GM23338 (cell line): ENCODE results near the gene PA2G4. TPM values are rescaled to one million over a fixed set of nuclear protein-coding genes. Genes with fewer than 3 reads are reported as not detected.

Experiments
- ATAC-seq: fragments of 200-7000 bp; cut with Tn5 transposase; 3 replicates; pipeline ENCODE4 v1.9.1; 2020
- DNase-seq: peaks from one replicate; pipeline ENCODE4 v3.0.0-alpha.2; 2015; ENCODE audit warnings: low spot score
- H2AFZ ChIP-seq: fragments of 200-600 bp; sonication (generic); 2 replicates; pipeline ENCODE4 v1.8.0; 2016; ENCODE audit warnings: antibody characterized with exemption, mild to moderate bottlenecking, moderate library complexity
- H3F3A ChIP-seq: fragments of 200-600 bp; sonication (generic); replicated peaks from 2 replicates; pipeline ENCODE4 v1.8.0; 2017; ENCODE audit warnings: antibody characterized with exemption, mixed run types, low read depth
- H3K27ac ChIP-seq: fragments of 200-600 bp; sonication (generic); 2 replicates; pipeline ENCODE4 v1.6.1; 2016; ENCODE audit warnings: low read depth
- H3K27me3 ChIP-seq: fragments of 200-600 bp; sonication (generic); 2 replicates; pipeline ENCODE4 v1.8.0; 2016; ENCODE audit warnings: mild to moderate bottlenecking, mixed run types, moderate library complexity; ENCODE audit not compliant: insufficient read depth
- H3K36me3 ChIP-seq: fragments of 200-600 bp; sonication (generic); 2 replicates; pipeline ENCODE4 v1.8.0; 2016; ENCODE audit warnings: mild to moderate bottlenecking; ENCODE audit not compliant: insufficient read depth
- H3K4me1 ChIP-seq: fragments of 200-600 bp; sonication (generic); 2 replicates; pipeline ENCODE4 v1.8.0; 2016; ENCODE audit warnings: mild to moderate bottlenecking, moderate library complexity; ENCODE audit not compliant: insufficient read depth
- H3K4me2 ChIP-seq: fragments of 200-600 bp; sonication (generic); 2 replicates; pipeline ENCODE4 v1.7.1; 2017; ENCODE audit warnings: mixed run types
- H3K4me3 ChIP-seq: fragments of 200-600 bp; sonication (generic); 2 replicates; pipeline ENCODE4 v1.6.1; 2016; ENCODE audit warnings: mixed run types
- H3K79me2 ChIP-seq: fragments of 200-600 bp; sonication (generic); replicated peaks from 2 replicates; pipeline ENCODE4 v1.8.0; 2017; ENCODE audit warnings: mild to moderate bottlenecking; ENCODE audit not compliant: insufficient read depth
- H3K9me2 ChIP-seq: fragments of 200-600 bp; sonication (generic); 2 replicates; pipeline ENCODE4 v1.8.0; 2017; ENCODE audit not compliant: insufficient read depth
- H4K20me1 ChIP-seq: fragments of 200-600 bp; sonication (generic); replicated peaks from 2 replicates; pipeline ENCODE4 v1.8.0; 2017; ENCODE audit warnings: mild to moderate bottlenecking; ENCODE audit not compliant: insufficient read depth
- H3K27ac Mint-ChIP-seq: 2 replicates; pipeline ENCODE4 v1.8.0; 2020; ENCODE audit warnings: inconsistent platforms, mild to moderate bottlenecking, moderate library complexity, mixed read lengths
- H3K27me3 Mint-ChIP-seq: 3 replicates; pipeline ENCODE4 v1.8.0; 2022; ENCODE audit warnings: low read depth, mild to moderate bottlenecking, moderate library complexity, mixed read lengths, inconsistent platforms; ENCODE audit not compliant: insufficient read depth, poor library complexity
- H3K36me3 Mint-ChIP-seq: 3 replicates; pipeline ENCODE4 v1.8.0; 2021; ENCODE audit warnings: low read depth, mild to moderate bottlenecking, inconsistent platforms, moderate library complexity, mixed read lengths
- H3K4me1 Mint-ChIP-seq: 3 replicates; pipeline ENCODE4 v1.8.0; 2020; ENCODE audit warnings: mild to moderate bottlenecking, inconsistent platforms, mixed read lengths
- H3K4me3 Mint-ChIP-seq: 3 replicates; pipeline ENCODE4 v1.8.0; 2021; ENCODE audit warnings: moderate library complexity, mild to moderate bottlenecking, inconsistent platforms, mixed read lengths
- H3K9me3 Mint-ChIP-seq: 3 replicates; pipeline ENCODE4 v1.8.0; 2020; ENCODE audit warnings: moderate library complexity, mild to moderate bottlenecking, inconsistent platforms, mixed read lengths
- CTCF ChIP-seq, 2 experiments: fragments of 200-600 bp in 1 of 2; sonication (generic) in 1 of 2; conservative IDR thresholded peaks; 2 replicates each; pipeline versions ENCODE4 v1.5.1 to v1.6.1; 2016 to 2017; ENCODE audit warnings: antibody characterized with exemption in 2 of 2, low read depth in 2 of 2, mild to moderate bottlenecking in 2 of 2, moderate library complexity in 1 of 2
- ETS1 ChIP-seq: IDR thresholded peaks from 2 replicates; pipeline ENCODE4 v1.6.1; 2016; ENCODE audit warnings: antibody characterized with exemption
- EZH2 ChIP-seq: fragments of 200-600 bp; sonication (generic); IDR thresholded peaks from one replicate; pipeline ENCODE4 v1.8.0; 2017; ENCODE audit warnings: antibody characterized with exemption, mild to moderate bottlenecking, low read depth; ENCODE audit not compliant: unreplicated experiment
- EZH2phosphoT487 ChIP-seq: fragments of 200-600 bp; sonication (generic); IDR thresholded peaks from one replicate; pipeline ENCODE4 v1.8.1; 2018; ENCODE audit warnings: antibody characterized with exemption; ENCODE audit not compliant: unreplicated experiment
- NANOG ChIP-seq: IDR thresholded peaks from 2 replicates; pipeline ENCODE4 v1.6.1; 2016; ENCODE audit warnings: antibody characterized with exemption, borderline replicate concordance
- POLR2AphosphoS5 ChIP-seq: IDR thresholded peaks from 2 replicates; pipeline ENCODE4 v1.6.1; 2016; ENCODE audit warnings: antibody characterized with exemption, low read depth
- ZNF462 ChIP-seq: fragments of 250-450 bp; sonication (Bioruptor Pico); IDR thresholded peaks from 2 replicates; pipeline ENCODE4 v1.5.0; 2020; ENCODE audit warnings: mild to moderate bottlenecking, moderate library complexity
- polyA plus RNA-seq: library from polyadenylated mRNA; unstranded; fragments of >200 nt; fragmentation: Nextera tagmentation; extraction: Ambion mirVana; gene quantifications from 2 replicates; pipeline ENCODE4 v1.2.1, GENCODE V29; 2016
- total RNA-seq: library from RNA; depleted of rRNA; stranded (reverse); fragments of >200 nt; shearing (Covaris generic); gene quantifications from 2 replicates; pipeline ENCODE4 v1.2.3, GENCODE V29; 2014

PA2G4 gene
- total and polyA plus RNA-seq, 2 experiments from 2014 or later = 237 to 373 TPM

- Histone ChIP-seq H3K27me3 (no peaks in the 10 kb centered on the region), H3K79me2 (peaks cover 12% of the 10 kb centered on the region), H3K4me3 (no peak overlapping the region), H3K4me1 (peaks cover 10% of the 10 kb centered on the region), H3K36me3 (peaks cover 4% of the 10 kb centered on the region; the same call in 1 of the 2 replicates), H3K27ac (no peak overlapping the region), H3K9me2 (no peaks in the 10 kb centered on the region), H3K4me2 (no peak overlapping the region), H3F3A (peaks cover 20% of the 10 kb centered on the region), H4K20me1 (no peaks in the 10 kb centered on the region), H2AFZ (no peak overlapping the region)
- no peak for TF ChIP-seq EZH2
- TF ChIP-seq POLR2AphosphoS5 = no peak
- no peak for TF ChIP-seq CTCF (conservative IDR thresholded peaks at IDR 0.05; ENCODE audit: low read depth in 2 of 2)
- no peak for TF ChIP-seq EZH2phosphoT487
- no peak for TF ChIP-seq ETS1
- TF ChIP-seq ZNF462 (CRISPR knock-in tag) = no peak
- no peak for TF ChIP-seq NANOG
- Mint-ChIP-seq H3K27me3 (peaks cover 19% of the 10 kb centered on the region), H3K4me3 (no peak overlapping the region; the same call in 2 of the 3 replicates), H3K36me3 (peaks cover 33% of the 10 kb centered on the region), H3K4me1 (peaks cover 21% of the 10 kb centered on the region), H3K27ac (no peak overlapping the region), H3K9me3 (peaks cover 6% of the 10 kb centered on the region; the same call in 2 of the 3 replicates)
- ATAC-seq (no peak), DNase-seq (no peak)
Observed at GRCh38 chr12:56121204-56121870, 17.0 kb downstream of the PA2G4 start.
